Spleen (tissue), 11 donors: ENCODE data around the gene LSM3. TPM values are rescaled to one million over a fixed set of nuclear protein-coding genes. Genes with fewer than 3 reads are reported as not detected.

ENCODE experiments used
- DNase-seq: peaks from one replicate; pipeline ENCODE4 v3.0.0-alpha.2; 2020
- H3K27ac ChIP-seq, 8 donors: fragments of 200-600 bp; sonication (generic) in 7 of 8; 1 replicate in 4 of 8; 2 replicates in 4 of 8; pipeline versions ENCODE4 v1.5.0 to v1.8.0; 2016 to 2021; ENCODE audit warnings: inconsistent platforms in 4 of 8, mild to moderate bottlenecking in 4 of 8, moderate library complexity in 1 of 8
- H3K27me3 ChIP-seq, 7 donors: fragments of 200-600 bp; sonication (generic) in 6 of 7; replicated peaks in 1 of 7; 1 replicate in 4 of 7; 2 replicates in 3 of 7; pipeline versions ENCODE4 v1.5.0 to v1.8.0; 2016 to 2021; ENCODE audit warnings: inconsistent platforms in 3 of 7, mild to moderate bottlenecking in 1 of 7
- H3K36me3 ChIP-seq, 6 donors: fragments of 200-600 bp; sonication (generic) in 5 of 6; 1 replicate in 4 of 6; 2 replicates in 2 of 6; pipeline versions ENCODE4 v1.5.0 to v1.8.0; 2016 to 2021; ENCODE audit warnings: inconsistent platforms in 2 of 6
- H3K4me1 ChIP-seq, 6 donors: fragments of 200-600 bp; sonication (generic) in 5 of 6; 1 replicate in 3 of 6; 2 replicates in 3 of 6; pipeline versions ENCODE4 v1.5.0 to v1.8.0; 2016 to 2021; ENCODE audit warnings: inconsistent platforms in 3 of 6
- H3K4me3 ChIP-seq, 8 donors: fragments of 200-600 bp; sonication (generic) in 7 of 8; 1 replicate in 4 of 8; 2 replicates in 4 of 8; pipeline versions ENCODE4 v1.5.0 to v1.8.0; 2016 to 2021; ENCODE audit warnings: inconsistent platforms in 4 of 8, mild to moderate bottlenecking in 4 of 8, moderate library complexity in 2 of 8
- H3K9me3 ChIP-seq, 8 donors: fragments of 200-600 bp; sonication (generic) in 7 of 8; 1 replicate in 4 of 8; 2 replicates in 4 of 8; pipeline versions ENCODE4 v1.5.0 to v1.8.0; 2016 to 2021; ENCODE audit warnings: inconsistent platforms in 4 of 8
- CTCF ChIP-seq, 11 experiments: fragments of 200-600 bp in 7 of 11; fragments of 450-650 bp in 4 of 11; sonication (generic) in 4 of 11; IDR thresholded peaks in 8 of 11; conservative IDR thresholded peaks in 3 of 11; 1 replicate in 7 of 11; 2 replicates in 4 of 11; pipeline versions ENCODE4 v1.4.0 to v1.8.0; 2016 to 2021; ENCODE audit warnings: antibody characterized with exemption in 11 of 11, inconsistent platforms in 4 of 11, mild to moderate bottlenecking in 1 of 11
- POLR2A ChIP-seq, 3 donors: fragments of 450-650 bp; IDR thresholded peaks; one replicate each; pipeline ENCODE4 v1.5.1; 2017; ENCODE audit warnings: antibody characterized with exemption in 3 of 3, mild to moderate bottlenecking in 1 of 3
- POLR2AphosphoS5 ChIP-seq, 3 donors: sonication (generic); formaldehyde crosslinking; IDR thresholded peaks; one replicate each; pipeline ENCODE4 v1.5.1; 2017; ENCODE audit warnings: antibody characterized with exemption in 3 of 3
- WGBS, 5 donors: extraction: QIAGEN DNeasy Blood & Tissue Kit in 3 of 5; methylation state at CpG; one replicate each; pipeline versions ENCODE4 v1.1.5 to v1.1.7; 2013 to 2018; 5-methylcytosine and 5-hydroxymethylcytosine counted together
- intact Hi-C: fragments of 100-400 bp; cut with DNase I; formaldehyde crosslinking; loops from one replicate; pipeline ENCODE4 v1.15.0; 2023; ENCODE audit warnings: low total_unique reads
- polyA plus RNA-seq, 3 donors: library from polyadenylated mRNA; stranded (reverse); fragments of 200-250 nt; gene quantifications; one replicate each; pipeline ENCODE4 v1.2.1, GENCODE V29; 2013
- total RNA-seq, 7 donors: library from RNA; depleted of rRNA in 3 of 7; stranded (reverse); fragments of >200 nt in 3 of 7; fragmentation: NEBNext Ultra II Directional in 4 of 7; extraction: Animal tissue kit (Norgen Biotek cat#: 25700) in 4 of 7; gene quantifications; one replicate each; pipeline versions ENCODE4 v1.1.0 to v1.2.1, GENCODE V29; 2016 to 2021
- donor health status: healthy with polysubstance abuse.
- donor health status: DM: no; HTN: no; CAD: no; lungs with moderate emphysema.
- donor health status: DM: no; HTN: no; CAD: no.
- donor health status: Bipolar disorder and iron deficiency.
- donor health status: healthy.
- donor health status: DM: no; HTN: no; CAD: no.
- donor health status: DM: yes; HTN: yes; CAD: no.

Gene LSM3
- total and polyA plus RNA-seq, 10 donors: 7.5 to 15.8 (median 9.7) TPM

DNA sequence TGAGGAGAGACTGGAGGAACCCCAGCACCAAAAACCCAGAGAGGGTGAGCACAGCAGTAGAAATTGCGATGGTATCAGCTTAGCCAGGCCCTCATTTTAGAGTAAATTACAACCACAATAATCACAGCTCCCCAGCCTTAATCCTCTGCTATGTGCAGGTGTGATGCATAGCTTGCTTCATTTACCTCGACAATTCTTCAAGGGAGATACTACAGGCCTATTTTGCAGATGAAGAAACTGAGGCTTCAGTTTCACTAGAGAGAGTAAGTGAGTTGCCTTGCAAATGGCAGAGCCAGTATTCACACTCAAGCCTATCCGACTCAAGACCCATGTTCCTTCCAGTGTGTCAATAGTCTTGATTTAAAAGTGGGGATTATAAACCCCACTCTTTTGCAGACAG is 33.4 kb downstream of the LSM3 start:
- Histone ChIP-seq H3K9me3 (no peaks in the 10 kb centered on the region), H3K27me3 (no peaks in the 10 kb centered on the region), H3K4me1 (no peaks in the 10 kb centered on the region), H3K27ac (no peak overlapping the region), H3K4me3 (no peak overlapping the region), H3K36me3 (no peaks in the 10 kb centered on the region)
- WGBS, 5 donors: 86 to 98% (median 95%) methylated on average over 3 of the region's 3 CpGs
- DNase-seq: no peak
- intact Hi-C loops: no loop called here
- TF ChIP-seq POLR2AphosphoS5 (IDR thresholded peaks at IDR 0.05) (no peak), POLR2A (IDR thresholded peaks at IDR 0.05) (no peak), CTCF (IDR thresholded peaks at IDR 0.05 in 8 of 11, conservative IDR thresholded peaks at IDR 0.05 in 3 of 11) (no peak)

DNA sequence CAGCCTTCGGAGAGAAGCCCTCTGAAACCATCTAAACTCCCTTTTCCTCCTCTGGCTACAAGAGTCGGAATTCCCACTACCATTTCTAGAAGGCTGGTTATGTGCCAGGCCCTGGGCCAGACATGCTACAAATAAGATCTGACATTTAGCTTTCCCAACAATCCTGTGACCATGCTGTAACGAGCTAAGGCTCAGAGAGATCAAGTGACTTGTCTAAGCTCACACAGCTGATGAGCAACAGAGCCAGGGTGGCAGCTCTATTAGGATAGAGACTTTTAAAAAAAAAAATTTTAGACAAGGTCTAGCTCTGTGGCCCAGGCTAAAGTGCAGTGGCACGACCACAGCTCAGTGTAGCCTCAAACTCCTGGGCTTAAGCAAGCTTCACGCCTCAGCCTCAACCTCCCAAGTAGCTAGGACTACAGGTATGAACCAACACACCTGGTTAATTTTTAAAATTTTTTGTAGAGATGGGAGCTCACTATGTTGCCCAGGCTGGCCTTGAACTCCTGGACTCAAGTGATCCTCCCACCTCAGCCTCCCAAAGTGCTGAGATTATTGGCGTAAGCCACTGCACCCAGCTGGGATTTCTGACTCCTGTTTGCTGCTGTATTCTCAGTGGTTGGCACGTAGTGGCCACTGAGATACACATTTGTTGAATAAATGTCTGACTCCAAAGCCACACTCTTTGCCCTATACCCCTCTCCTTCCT is 34.6 kb downstream of the LSM3 start:
- Histone ChIP-seq H3K4me1 (no peaks in the 10 kb centered on the region), H3K9me3 (no peaks in the 10 kb centered on the region), H3K4me3 (no peak overlapping the region), H3K36me3 (no peaks in the 10 kb centered on the region), H3K27me3 (no peaks in the 10 kb centered on the region), H3K27ac (no peak overlapping the region)
- intact Hi-C loops: no loop called here
- WGBS, 5 donors: 86 to 93% (median 90%) methylated on average over 7 of the region's 7 CpGs
- no peak for DNase-seq
- no peak for TF ChIP-seq CTCF (IDR thresholded peaks at IDR 0.05 in 8 of 11, conservative IDR thresholded peaks at IDR 0.05 in 3 of 11)
- TF ChIP-seq POLR2AphosphoS5 (IDR thresholded peaks at IDR 0.05): no peak
- no peak for TF ChIP-seq POLR2A (IDR thresholded peaks at IDR 0.05)

- WGBS, 5 donors: 91 to 96% (median 93%) methylated on average over 4 of the region's 4 CpGs
- Histone ChIP-seq H3K4me1 (no peaks in the 10 kb centered on the region), H3K9me3 (peaks cover 0 to 5% (median 0%) of the 10 kb centered on the region in 8 donors), H3K4me3 (no peak overlapping the region), H3K36me3 (no peaks in the 10 kb centered on the region), H3K27me3 (no peaks in the 10 kb centered on the region), H3K27ac (no peak overlapping the region)
- no peak for DNase-seq
- TF ChIP-seq POLR2AphosphoS5 (IDR thresholded peaks at IDR 0.05) (no peak), POLR2A (IDR thresholded peaks at IDR 0.05) (no peak)
- intact Hi-C loops: no loop called here
Observed at GRCh38 chr3:14214764-14215163, 36.1 kb downstream of the LSM3 start.

- Histone ChIP-seq H3K4me1 (no peaks in the 10 kb centered on the region), H3K9me3 (peaks cover 0 to 22% (median 13%) of the 10 kb centered on the region in 8 donors), H3K27ac (peak overlapping the region in 3 of 8 donors; percentile 32 to 88 (median 78)), H3K36me3 (no peaks in the 10 kb centered on the region), H3K27me3 (no peaks in the 10 kb centered on the region), H3K4me3 (peak overlapping the region in 3 of 8 donors; percentile 28 to 52 (median 37))
- peak; percentile 88 for DNase-seq
- intact Hi-C loops: no loop called here
- 2 to 86% (median 43%) methylated on average over 22 of the region's 22 CpGs for WGBS, 5 donors
- peak in 9 of 11 experiments; percentile 9 to 73 (median 48) for TF ChIP-seq CTCF (IDR thresholded peaks at IDR 0.05 in 8 of 11, conservative IDR thresholded peaks at IDR 0.05 in 3 of 11)
- TF ChIP-seq POLR2A (IDR thresholded peaks at IDR 0.05): peak in 1 of 3 donors; percentile 26
- TF ChIP-seq POLR2AphosphoS5 (IDR thresholded peaks at IDR 0.05): peak in 1 of 3 donors; percentile 70
Observed at GRCh38 chr3:14216257-14217048, 37.8 kb downstream of the LSM3 start.
